Measurements from ENCODE around the gene HDAC7.

GRCh38 chr12:47800582-47800981, 19.1 kb downstream of the HDAC7 start:
- no peak for TF ChIP-seq TAF1 (IDR thresholded peaks at IDR 0.05; ENCODE audit: borderline replicate concordance, low read depth, low read length)
- no peak for TF ChIP-seq POLR2AphosphoS5 (IDR thresholded peaks at IDR 0.05; ENCODE audit: low read depth, low read length)
- no peak for TF ChIP-seq POLR2A (IDR thresholded peaks at IDR 0.05; ENCODE audit: low read depth, low read length)

Data from GM12892 (cell line).